Activated T-cell treated with anti-CD3 and anti-CD28 coated beads, Interleukin-2, amount 50 U/mL, for 1 hour (primary cell): ENCODE data around the gene CCDC28B.

Source experiments
- DNase-seq: peaks from one replicate; pipeline ENCODE4 v3.0.0-alpha.2; 2020

CCDC28B gene

DNA sequence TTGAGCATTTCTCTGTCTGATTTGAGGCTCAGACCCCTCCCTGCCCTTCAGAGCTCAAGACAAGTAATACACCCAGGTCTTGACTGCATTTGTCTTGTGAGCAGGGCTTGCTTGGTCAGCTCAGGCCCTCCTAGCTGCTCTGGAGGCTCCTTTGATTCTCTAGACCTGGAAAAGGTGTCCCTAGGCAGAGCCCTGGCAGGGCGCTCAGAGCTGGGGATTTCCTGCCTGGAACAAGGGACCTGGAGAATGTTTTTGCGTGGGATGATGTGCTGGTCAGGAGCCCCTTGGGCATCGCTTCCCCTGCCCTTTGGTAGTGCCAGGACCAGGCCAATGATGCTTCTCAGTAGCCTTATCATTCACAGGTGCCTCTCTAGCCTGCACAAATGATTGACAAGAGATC lies 4.9 kb upstream of the CCDC28B start:
- no peak for DNase-seq

DNA sequence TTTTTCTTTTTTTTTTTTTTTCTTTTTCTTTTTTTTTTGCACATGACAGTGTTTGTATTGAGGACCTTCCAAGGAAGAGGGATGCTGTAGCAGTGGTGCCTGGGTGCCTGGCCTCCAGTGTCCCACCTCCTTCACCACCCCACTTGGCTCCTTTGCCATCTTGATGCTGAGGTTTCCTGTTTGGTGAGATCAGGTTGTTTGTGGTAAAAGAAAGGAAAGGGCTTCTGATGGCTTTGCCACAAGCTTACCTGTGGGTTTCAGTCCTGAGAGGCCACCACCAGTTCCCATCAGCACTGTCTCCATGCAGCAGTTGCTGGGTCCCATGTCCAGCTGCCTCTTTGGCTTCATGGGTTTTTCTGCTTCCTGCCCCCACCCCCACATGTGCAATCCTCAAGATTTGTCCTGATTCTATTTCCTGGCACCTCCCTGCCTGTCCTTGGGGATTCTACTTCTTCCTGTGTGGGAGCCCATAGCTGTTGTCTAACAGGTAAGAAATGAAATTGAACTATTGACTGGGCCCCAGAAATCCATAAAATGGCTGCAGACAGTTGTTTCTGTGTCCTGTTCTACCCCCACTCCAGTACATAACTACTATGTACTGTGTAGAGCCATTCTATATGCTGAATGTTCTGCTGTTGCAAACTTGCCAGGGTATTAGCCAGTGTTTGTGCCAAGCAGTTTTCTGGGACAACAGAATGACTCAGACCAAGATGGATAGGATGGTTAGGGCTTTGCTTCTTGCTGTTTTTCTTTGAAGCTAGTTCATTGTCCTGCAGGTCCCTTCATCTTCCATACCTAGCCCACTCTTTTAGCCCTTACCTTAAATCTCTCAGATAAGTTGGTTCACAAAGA lies 4.2 kb upstream of the CCDC28B start:
- no peak for DNase-seq

DNA sequence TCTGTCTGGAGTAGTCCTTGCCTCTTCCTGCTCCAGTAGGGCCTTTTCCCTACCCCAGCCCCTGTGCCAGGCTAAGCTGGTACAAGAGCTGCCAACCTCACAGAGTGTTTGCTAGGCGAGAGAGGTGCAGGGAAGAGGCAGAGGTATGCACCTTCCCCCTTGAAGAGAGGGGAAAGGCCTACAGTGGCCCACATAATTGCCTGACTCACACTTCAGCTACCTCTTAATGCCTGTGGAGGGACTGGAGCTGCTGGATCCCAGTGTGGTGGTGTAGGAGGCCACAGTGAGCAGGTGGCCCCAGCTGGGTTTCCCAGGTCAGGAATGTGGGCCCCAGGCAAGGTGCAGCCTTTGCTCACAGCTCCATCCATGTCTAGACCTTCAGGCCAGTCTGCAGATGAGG lies 3.3 kb upstream of the CCDC28B start:
- no peak for DNase-seq

DNA sequence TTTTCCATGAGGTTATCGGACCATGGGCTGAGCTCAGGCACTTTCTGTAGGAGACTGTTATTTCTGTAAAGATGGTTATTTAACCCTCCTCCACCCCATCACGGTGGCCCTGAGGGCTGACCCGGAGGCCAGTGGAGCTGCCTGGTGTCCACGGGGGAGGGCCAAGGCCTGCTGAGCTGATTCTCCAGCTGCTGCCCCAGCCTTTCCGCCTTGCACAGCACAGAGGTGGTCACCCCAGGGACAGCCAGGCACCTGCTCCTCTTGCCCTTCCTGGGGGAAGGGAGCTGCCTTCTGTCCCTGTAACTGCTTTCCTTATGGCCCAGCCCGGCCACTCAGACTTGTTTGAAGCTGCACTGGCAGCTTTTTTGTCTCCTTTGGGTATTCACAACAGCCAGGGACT lies 2.6 kb upstream of the CCDC28B start:
- DNase-seq: no peak

DNA sequence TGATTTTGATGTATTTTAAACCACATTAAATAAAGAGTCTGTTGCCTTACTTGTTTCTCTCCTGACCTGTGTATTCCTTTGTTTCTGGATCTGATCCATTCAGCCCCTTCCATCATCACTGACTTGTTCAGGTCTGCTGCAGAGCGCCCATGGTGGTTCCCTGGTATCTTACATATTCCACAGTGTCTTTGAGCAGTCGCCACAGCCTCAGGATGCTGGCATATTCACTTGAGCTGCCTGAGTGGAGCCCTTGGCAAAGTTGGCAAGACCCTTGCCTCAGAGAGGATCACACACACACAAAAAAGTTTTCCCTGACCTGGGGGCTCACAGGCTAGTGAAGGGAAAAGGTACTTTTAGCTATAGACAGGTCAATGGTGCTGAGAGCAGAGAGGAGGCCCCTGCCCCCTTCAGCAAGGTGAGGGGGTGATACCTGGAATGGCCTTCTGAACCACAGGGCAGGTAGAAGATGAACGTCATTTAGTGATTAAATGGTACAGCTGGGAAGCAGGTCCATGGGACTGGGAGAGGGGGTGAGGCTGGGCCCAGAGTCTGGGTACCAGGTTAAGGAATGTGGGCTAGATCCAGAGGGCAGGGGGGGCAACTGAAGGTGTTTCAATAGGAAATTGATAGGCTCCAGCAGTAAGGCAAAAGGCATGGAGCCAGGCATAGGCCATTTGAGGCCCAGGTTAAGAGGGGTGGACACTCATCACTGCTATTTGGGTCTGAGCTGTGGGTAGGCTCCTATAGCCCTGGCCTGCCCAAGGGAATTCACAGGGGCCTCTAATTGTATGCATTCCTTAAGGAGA lies 2.0 kb upstream of the CCDC28B start:
- DNase-seq: no peak

DNA sequence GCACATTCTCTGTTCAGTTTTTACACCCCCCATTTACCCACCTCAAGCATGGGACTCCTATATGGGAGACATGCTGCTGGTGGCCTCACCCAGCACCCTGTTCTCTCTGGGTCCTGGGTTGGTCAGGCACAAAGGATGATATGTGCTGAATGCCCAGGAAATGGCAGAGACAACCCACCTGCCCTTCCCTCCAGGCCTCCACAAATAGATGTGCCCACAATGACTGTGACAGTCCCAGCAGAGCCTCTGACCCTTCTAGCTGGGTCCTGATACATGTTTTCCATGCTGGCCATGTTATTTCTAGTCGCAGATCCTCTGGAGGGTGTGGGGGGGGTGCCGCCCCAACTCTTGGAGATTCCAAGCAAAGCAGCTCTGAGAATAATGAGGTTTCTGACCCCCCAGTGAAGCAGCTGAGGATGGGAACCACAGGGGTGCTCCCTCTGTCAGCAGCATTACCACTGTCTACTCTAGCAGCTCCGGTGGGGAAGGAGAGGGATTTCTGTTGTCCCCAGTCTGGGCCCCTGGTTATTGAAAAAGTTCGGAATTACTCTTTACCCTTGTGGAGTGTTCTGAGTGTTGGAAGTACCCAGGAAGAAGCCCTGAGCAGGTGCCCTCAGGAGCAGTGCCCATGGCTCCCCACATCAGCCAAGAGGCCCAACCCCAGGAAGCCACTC lies 1.2 kb upstream of the CCDC28B start:
- no peak for DNase-seq

DNA sequence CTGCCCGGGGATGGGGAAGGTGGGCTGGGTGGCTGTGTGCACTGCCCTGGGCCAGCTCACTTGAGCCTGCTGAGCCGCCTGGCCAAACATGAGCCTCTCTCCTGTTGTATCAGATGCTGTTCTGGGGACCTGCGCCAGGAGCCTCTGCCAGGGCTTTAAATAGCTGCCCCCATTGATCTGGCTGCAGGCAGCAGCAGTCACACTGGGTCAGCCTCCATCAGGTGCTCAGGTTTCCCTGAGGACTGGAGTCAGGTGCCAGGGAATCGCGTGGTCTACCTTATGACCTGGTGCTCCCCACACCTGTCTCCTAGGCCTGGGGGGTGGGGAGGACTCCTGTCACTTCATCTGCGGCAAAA lies 700 bp upstream of the CCDC28B start:
- DNase-seq: no peak

DNA sequence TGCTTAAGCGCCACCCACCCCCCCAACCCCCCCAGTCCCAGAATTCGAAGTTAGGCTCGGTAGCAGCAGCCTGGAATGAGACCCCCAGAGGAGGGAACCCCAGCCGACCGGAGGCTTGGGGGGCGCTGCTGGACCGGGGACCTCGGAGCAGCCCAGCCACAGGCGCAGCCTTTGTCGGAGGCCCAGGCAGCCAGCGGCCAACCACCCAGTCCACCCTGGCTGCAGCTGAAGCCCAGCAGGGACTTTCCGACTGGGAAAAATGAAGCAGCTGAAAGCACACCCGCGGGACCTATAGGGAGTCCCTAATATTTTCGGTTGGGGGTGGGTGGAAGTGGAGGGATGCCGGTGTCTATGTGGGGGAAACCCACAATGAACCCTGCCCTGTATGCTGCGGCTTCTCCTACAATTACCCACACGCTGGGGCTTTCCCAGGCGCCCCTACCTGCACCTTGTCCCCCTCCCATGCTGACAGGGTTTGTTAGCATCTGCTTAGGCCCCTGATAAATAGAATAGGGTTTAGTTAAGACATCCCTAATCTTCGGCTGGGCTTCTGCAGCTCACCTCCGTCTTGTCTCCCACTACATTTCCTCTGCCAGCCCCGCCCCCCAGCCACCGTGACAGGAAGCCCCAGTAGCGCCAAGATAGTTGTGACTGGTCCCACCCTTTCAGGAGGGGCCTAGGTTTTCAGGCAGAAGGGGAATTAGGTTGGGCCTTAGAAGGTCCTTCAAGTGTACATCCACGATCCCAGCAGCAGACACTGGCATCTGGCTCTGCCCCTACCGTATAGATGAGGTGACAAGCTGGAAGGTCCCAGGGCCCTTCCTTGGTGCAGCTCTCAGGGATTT lies 838 bp downstream of the CCDC28B start:
- peak; percentile 74 for DNase-seq

DNA sequence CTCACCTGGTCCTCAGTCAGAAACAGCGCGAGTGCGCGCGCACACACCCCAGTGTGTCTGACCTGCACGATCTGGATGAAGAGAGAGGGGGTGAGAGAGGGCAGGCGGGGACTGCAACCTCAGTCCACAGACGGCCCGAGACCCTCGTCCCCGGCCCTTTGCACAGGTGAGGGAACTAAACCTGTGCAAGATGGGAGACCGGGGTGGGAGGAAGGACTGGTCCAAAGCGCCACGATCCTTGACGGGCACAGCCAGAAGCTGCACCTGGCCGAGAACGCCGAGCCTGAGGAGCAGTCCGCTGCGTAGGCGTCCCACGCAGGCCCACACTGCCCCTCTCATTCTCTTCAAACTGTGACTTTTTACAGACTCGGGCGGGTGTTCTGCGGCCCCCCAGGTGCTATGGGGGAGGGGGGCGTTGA lies 4.6 kb downstream of the CCDC28B start:
- DNase-seq: no peak

DNA sequence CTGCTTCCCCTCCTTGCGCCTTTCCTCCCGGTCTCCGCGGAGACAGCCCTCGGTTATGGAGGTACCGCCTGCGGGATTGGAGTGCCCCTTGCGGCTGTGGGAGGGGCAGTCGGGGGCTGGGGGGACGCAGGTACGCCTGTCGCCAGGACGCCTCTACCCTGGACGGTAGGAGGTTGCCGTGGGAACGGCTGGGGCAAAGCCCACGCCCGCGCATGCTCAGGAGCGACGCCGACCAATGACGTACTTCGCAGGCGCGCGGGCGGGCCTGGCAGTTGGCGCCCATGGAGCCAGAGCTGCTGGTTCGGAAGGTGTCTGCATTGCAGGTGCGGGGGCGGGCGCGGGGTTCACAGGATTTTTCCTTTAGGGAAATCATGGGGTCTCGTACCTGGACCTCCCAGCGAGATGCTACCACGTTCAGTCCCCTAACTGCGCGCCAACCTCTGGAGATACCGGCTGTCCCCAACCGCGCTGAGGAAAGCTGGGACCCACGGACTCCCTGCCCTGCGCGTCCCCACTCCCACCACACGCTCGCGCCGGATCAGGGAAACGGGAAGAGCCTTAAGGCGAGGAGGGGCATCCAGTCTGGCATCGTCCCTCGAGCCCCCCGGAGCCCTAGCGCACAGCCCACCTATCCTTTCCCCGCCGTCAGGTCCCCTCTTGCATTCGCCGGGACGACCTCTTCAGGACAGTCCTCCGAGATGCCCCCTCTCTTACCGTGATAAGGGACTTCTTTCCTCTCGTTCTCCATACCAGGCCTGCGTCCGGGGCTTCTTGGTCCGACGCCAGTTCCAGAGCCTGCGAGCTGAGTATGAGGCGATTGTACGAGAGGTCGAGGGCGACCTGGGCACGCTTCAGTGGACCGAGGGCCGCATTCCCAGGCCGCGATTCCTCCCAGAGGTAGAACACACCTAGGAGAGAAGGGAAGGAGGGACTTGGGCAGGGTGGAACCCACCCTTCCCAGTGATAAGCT lies 5.3 kb downstream of the CCDC28B start, which contains the start of gene IQCC:
TSS of gene IQCC (plus strand) at position 271 of the 970 bp plus-strand sequence. CDS start at position 282, 11 bp downstream.
- peak; percentile 85 for DNase-seq

DNA sequence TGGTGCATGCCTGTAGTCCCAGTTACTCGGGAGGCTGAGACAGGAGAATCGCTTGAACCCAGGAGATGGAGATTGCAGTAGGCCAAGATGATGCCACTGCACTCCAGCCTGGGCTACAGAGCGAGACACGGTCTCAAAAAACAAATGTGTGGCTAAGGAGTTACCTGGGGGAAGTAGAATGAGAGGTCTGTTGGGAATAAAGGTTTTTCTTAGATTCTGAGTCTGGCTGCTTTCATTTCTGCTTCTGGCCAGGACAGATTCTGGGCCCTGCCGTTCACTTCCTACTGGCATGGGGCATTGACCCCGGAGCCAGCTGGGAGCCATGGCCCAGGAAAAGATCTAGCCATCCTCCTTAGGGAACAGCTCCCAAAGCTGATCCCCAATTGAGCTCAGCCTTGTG lies 8.1 kb downstream of the CCDC28B start:
- DNase-seq: no peak

DNA sequence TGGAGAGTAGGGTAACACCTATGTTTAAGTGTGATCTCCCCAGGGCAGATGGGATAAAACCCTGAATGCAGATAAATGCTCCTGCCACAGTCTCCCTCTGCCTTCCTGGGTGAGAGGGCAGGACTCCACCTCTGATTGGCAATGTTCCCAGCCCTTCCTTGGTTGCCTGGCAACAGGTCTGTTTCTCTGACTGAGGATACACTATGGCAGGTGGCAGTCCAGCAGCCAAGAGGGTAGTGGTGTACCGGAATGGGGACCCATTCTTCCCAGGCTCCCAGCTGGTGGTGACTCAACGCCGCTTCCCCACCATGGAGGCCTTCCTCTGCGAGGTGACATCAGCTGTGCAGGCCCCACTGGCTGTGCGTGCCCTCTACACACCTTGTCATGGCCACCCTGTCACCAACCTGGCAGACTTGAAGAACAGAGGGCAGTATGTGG lies 8.5 kb downstream of the CCDC28B start, which contains the start of gene DCDC2B:
TSS of gene DCDC2B (plus strand) at position 199 of the 438 bp plus-strand sequence. CDS start at position 204, 5 bp downstream.
- no peak for DNase-seq

DNA sequence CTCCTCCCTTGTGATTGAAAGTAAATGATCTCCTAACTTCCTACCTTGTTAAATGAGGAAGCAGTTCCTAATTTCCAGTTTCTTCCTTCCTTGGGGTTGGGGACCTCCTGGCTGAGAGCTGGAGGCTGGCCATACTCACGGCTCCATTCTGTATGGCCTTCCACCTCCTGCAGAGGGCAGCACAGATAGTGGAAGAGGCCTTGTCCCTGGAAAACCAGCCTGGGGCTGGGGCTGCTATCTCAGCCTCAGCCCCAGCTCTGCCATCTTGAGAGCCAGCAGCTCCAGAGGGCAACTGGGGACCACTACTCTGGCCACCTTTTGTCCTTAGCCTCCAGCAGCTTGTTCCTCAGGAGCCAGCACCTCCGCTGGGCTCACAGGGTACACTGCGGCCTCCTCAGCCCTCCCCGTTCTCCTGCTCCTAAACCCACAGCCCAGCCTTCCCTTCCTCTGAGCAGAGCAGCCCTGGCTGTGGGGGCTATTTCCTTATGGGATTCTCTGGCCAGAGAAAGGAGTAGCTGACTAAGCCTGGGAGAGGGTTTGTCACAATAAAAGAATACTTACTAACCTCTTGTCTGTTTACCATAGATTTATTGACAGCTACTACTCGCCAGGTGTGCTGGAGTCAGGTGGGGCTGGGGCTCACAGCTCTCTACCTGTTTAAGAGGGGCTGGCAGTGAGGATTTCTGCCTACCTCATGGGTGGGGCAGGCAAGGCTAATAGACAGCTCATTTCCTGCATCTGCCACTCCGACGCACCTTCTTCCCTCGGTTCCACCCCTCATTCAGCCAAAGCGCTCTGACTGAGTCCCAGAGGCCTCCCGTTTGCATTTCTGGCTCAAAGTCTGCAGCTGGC lies 15.5 kb downstream of the CCDC28B start:
- peak; percentile 67 for DNase-seq

DNA sequence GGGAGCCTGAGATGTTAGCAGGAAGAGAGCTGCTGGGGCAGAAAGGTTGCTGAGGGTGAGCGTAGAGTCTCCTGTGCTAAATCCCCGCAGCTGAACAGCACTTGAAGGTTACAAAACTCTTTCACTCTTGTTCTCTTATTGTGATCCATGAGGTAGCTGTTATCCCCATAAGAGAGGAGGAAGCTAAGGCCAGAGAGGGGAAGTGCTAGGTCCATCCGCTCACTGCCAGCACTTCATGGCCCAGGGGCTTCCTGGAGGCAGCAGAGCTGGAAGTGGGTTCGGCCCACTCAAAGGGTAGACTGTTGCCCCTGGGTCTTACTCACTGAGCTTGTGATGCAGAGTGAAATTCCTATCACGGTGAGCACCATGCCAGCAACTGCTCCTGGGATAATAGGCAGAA lies 16.2 kb downstream of the CCDC28B start:
- no peak for DNase-seq

DNA sequence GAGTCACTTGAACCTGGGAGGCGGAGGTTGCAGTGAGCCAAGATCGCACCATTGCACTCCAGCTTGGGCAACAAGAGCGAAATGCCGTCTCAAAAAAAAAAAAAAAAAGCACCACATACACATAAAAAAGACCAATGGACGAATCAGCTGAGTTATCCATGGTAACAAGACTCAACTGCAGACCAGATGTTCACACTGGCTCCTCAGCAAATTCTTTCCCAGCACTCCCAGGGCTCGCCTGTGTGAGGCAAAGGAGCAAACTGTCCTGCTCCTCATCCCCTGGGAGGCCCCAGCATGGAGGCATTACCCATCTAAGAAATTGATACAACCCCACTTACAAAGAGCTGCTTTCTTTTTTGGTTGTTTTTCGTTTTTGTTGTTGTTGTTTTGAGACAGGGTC lies 18.6 kb downstream of the CCDC28B start:
- no peak for DNase-seq

DNA sequence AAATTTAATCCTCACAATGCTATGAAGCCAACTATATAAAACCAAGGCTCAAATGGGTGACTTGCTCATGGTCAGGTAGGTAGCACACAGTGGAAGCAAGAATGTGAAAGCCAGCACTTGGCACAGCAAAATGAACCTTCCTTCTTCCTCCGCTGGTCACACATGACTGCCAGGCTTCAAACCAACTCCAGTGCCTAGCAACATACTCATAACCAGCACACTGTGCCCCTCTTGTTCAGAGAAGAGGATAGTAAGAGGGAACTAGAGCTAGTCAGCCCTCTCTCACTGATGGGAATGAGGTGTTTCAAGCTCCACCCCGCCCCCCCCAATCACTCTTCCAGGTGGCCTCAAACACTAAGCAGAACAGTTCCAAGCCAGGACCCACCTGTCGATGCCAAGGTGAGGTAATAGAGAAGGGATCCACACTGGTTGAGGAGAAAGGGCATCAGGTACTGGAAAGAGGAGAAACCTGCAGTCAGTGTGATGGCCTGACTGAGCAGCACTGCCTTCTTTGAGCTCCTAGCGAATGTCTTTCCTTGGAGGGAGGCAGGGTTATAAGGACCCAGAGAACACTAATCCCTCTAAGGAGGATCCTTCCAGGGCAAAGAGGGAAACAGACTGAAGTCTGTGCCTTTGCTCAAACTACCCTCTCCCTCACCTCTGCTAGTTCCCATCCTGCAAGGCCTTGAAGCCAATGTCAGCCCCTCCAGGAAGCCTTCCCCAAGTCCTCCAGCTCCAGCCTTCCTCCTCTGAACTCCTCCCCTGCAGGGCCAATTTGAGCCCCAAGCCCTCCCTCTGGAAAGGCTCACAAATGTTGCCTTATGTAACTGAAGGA lies 20.6 kb downstream of the CCDC28B start:
- no peak for DNase-seq

DNA sequence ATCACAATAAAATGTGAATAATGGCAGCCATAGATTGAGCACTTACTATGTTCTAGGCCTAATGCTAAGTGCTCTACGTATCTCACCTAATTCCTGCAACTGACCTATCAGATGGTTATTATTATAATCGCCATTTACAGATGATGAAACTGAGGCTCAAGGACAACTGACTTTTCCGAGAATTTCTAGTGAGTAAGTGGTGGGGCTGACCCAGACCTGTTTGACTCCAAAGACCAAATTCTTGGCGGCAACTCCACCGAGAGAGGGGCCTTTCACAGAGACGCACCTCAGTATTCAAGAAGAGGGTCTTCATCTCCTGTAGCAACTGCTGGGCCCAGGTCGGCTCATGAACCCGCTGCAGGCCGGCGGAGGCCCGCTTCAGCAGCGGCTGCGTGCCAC lies 21.2 kb downstream of the CCDC28B start:
- DNase-seq: no peak

DNA sequence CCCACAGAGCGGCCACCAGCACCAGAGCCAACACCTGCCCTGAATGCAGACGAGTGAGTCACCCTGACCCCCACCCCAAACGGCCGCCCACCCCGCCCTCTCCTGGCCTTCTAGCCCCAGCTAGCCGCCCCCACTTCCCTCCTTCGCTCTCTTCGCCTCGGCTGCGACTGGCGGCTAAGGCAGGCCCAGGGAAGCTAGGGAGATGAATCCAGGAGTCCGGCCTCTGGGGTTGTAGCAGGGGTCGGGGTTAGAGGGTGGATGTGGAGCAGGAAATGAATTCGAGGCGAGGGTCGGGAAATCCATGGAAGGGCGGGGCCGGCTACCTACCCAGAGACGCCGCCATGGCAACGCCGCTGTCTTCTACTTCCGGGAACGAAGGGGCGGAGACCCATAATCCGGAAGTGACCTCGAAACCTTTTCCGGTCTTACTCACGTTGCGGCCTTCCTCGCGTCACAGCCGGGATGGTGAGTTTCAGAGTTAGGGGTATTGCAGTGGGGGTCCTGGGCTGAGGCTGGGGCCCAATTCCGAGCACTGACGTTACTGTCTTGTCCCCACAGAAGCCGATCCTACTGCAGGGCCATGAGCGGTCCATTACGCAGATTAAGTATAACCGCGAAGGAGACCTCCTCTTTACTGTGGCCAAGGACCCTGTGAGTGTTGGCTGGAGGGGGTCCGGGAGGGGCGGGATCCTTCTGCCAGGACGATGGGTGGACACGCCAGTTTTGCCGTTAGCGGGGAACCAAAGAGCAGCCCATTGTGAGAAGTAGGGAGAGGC lies 21.8 kb downstream of the CCDC28B start, which contains the start of the genes EIF3I and TMEM234:
TSS of gene EIF3I (plus strand) at position 428 of the 776 bp plus-strand sequence. CDS start at position 463, 35 bp downstream.
TSS of gene TMEM234 (minus strand) at position 374 of the 776 bp plus-strand sequence. CDS start at position 343, 31 bp downstream.
- peak; percentile 89 for DNase-seq
